ENCODE data around the gene UBIAD1. TPM values are rescaled to one million over a fixed set of nuclear protein-coding genes. Genes with fewer than 3 reads are reported as not detected.
A peak's percentile ranks its signal among the peaks of the same experiment; 100 is the strongest.

The UBIAD1 gene
- total RNA-seq, 1 experiment from 2014 or later: 15.3 TPM

GRCh38 chr1:11311816-11312755 is 39.1 kb downstream of the UBIAD1 start:
- no peak for DNase-seq (ENCODE audit: low read depth)

- no peak for DNase-seq (ENCODE audit: low read depth)
Measured at GRCh38 chr1:11314959-11315358, 42.0 kb downstream of the UBIAD1 start.

- DNase-seq (ENCODE audit: low read depth): no peak
Measured at GRCh38 chr1:11316701-11317100, 43.7 kb downstream of the UBIAD1 start.

GRCh38 chr1:11318982-11319381 is 46.0 kb downstream of the UBIAD1 start:
- no peak for DNase-seq (ENCODE audit: low read depth)

- no peak for DNase-seq (ENCODE audit: low read depth)
Measured at GRCh38 chr1:11320153-11320936, 47.3 kb downstream of the UBIAD1 start.

GRCh38 chr1:11321656-11322491 is 48.9 kb downstream of the UBIAD1 start:
- no peak for DNase-seq (ENCODE audit: low read depth)

GRCh38 chr1:11324567-11325165 is 51.7 kb downstream of the UBIAD1 start:
- DNase-seq (ENCODE audit: low read depth): no peak

- DNase-seq (ENCODE audit: low read depth): no peak
Measured at GRCh38 chr1:11326070-11326469, 53.1 kb downstream of the UBIAD1 start.

- DNase-seq (ENCODE audit: low read depth): no peak
Measured at GRCh38 chr1:11328444-11328843, 55.4 kb downstream of the UBIAD1 start.

GRCh38 chr1:11330411-11330810 is 57.4 kb downstream of the UBIAD1 start:
- no peak for DNase-seq (ENCODE audit: low read depth)

GRCh38 chr1:11331036-11331944 is 58.3 kb downstream of the UBIAD1 start:
- DNase-seq (ENCODE audit: low read depth): no peak

- no peak for DNase-seq (ENCODE audit: low read depth)
Measured at GRCh38 chr1:11331945-11332546, 59.0 kb downstream of the UBIAD1 start.

- peak; percentile 42 for DNase-seq (ENCODE audit: low read depth)
Measured at GRCh38 chr1:11333631-11334030, 60.6 kb downstream of the UBIAD1 start.

- DNase-seq (ENCODE audit: low read depth): no peak
Measured at GRCh38 chr1:11334261-11334804, 61.3 kb downstream of the UBIAD1 start.

GRCh38 chr1:11334821-11335220 is 61.8 kb downstream of the UBIAD1 start:
- no peak for DNase-seq (ENCODE audit: low read depth)

- DNase-seq (ENCODE audit: low read depth): no peak
Measured at GRCh38 chr1:11335417-11336056, 62.5 kb downstream of the UBIAD1 start.

GRCh38 chr1:11337580-11338073 is 64.6 kb downstream of the UBIAD1 start:
- peak; percentile 68 for DNase-seq (ENCODE audit: low read depth)
